A673 (cell line): ENCODE data around the gene SH3TC1.

Experiments
- CTCF ChIP-seq: fragments of 300-800, 200-600 bp; sonication (generic); conservative IDR thresholded peaks from 2 replicates; pipeline ENCODE4 v1.5.1; 2017; ENCODE audit warnings: low read depth, mild to moderate bottlenecking, antibody characterized with exemption, low read length, moderate library complexity, mixed read lengths
- EZH2 ChIP-seq: fragments of 200-600 bp; sonication (generic); IDR thresholded peaks from 2 replicates; pipeline ENCODE4 v1.6.1; 2017; ENCODE audit warnings: borderline replicate concordance, low read depth, mild to moderate bottlenecking, mixed read lengths, antibody characterized with exemption, low read length; ENCODE audit not compliant: poor library complexity, severe bottlenecking

DNA sequence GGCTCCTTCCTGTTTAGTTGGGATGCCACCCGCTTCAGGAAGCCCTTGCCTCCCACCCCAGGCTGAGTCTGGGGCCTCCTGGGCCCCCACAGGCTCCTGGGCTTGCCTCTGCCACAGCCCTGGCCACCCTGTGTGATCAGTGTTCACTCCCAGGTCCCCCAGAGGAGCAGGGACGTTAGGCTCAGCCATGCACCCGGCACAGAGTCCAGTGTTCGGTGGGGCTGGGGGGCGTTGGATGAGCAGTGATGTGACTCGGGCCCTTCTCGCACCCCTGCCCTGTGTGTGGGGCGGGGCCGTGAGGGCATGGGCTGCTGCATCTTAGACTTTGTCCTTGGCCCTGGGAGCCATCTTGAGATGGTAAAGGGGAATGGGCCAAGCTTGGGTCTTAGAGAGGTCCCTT is 40.6 kb downstream of the SH3TC1 start:
- no peak for TF ChIP-seq CTCF
- no peak for TF ChIP-seq EZH2
